Motor neuron (in vitro differentiated cells): ENCODE data around the gene CFAP251. TPM values are rescaled to one million over a fixed set of nuclear protein-coding genes. Genes with fewer than 3 reads are reported as not detected.
A peak's percentile ranks its signal among the peaks of the same experiment; 100 is the strongest.

Experiments
- ATAC-seq, 8 experiments: fragments of 200-7000 bp; cut with Tn5 transposase; replicated peaks in 6 of 8; 2 replicates each; pipeline ENCODE4 v1.8.0; 2021; ENCODE audit warnings: mild to moderate bottlenecking in 8 of 8, moderate library complexity in 8 of 8
- H3K27ac ChIP-seq, 2 donors: fragments of 250-450 bp; sonication (Bioruptor Pico); 2 replicates each; pipeline ENCODE4 v1.9.0; 2021; ENCODE audit warnings: antibody characterized with exemption in 2 of 2, mild to moderate bottlenecking in 2 of 2, moderate library complexity in 1 of 2
- H3K4me1 ChIP-seq, 2 donors: fragments of 250-450 bp; sonication (Bioruptor Pico); replicated peaks in 1 of 2; 2 replicates each; pipeline ENCODE4 v1.6.1; 2021; ENCODE audit warnings: antibody characterized with exemption in 2 of 2, mild to moderate bottlenecking in 2 of 2, moderate library complexity in 1 of 2
- H3K4me3 ChIP-seq, 5 donors: fragments of 250-450 bp; sonication (Bioruptor Pico); 2 replicates each; pipeline ENCODE4 v1.9.0; 2021; ENCODE audit warnings: antibody characterized with exemption in 5 of 5, mild to moderate bottlenecking in 5 of 5, moderate library complexity in 4 of 5
- WGBS, 10 experiments: fragments of 450-650 bp; shearing (Covaris generic); methylation state at CpG; one replicate each; pipeline ENCODE4 v1.0.0; 2022; 5-methylcytosine and 5-hydroxymethylcytosine counted together
- in situ Hi-C, 9 experiments: fragments of 400-800 bp; cut with MboI; loops; one replicate each; pipeline ENCODE4 v1.15.0; 2021; ENCODE audit warnings: low sequenced_read_pairs in 9 of 9, low pct_unique_long_range_greater_than_20kb in 2 of 9; ENCODE audit not compliant: unreplicated experiment in 9 of 9
- total RNA-seq, 8 experiments: library from RNA; unstranded; fragments of 300-600 nt; gene quantifications; 2 replicates each; pipeline versions ENCODE4 v1.2.3 to v1.2.4, GENCODE V29; 2022

The CFAP251 gene
- total RNA-seq, 8 experiments from 2014 or later = 1.7 to 5.3 (median 2.7) TPM

GRCh38 chr12:121937654-121938053, 19.3 kb downstream of the CFAP251 start:
- Histone ChIP-seq H3K4me3 (no peak overlapping the region), H3K27ac (no peak overlapping the region), H3K4me1 (peaks cover 0 to 3% of the 10 kb centered on the region in 2 donors)
- 71 to 100% (median 94%) methylated on average over 1 to 7 of the region's 7 CpGs for WGBS, 10 experiments
- in situ Hi-C loops = no loop called here
- ATAC-seq = no peak

- in situ Hi-C loops = no loop called here
- no peaks in the 10 kb centered on the region for H3K4me1 ChIP-seq
- WGBS, 10 experiments = 45 to 100% (median 75%) methylated on average over 1 to 7 of the region's 7 CpGs; no CpG with 5 or more reads in 3 of the 10 experiments
- ATAC-seq = no peak
- H3K27ac ChIP-seq = no peak overlapping the region
- H3K4me3 ChIP-seq = no peak overlapping the region
Observed at GRCh38 chr12:121939186-121939585, 20.8 kb downstream of the CFAP251 start.

- WGBS, 10 experiments = 44 to 100% (median 79%) methylated on average over 1 to 4 of the region's 4 CpGs
- Histone ChIP-seq H3K27ac (no peak overlapping the region), H3K4me3 (no peak overlapping the region), H3K4me1 (no peaks in the 10 kb centered on the region)
- no peak for ATAC-seq
- in situ Hi-C loops = no loop called here
Observed at GRCh38 chr12:121939992-121940766, 21.8 kb downstream of the CFAP251 start.

GRCh38 chr12:121942145-121942718, 23.8 kb downstream of the CFAP251 start:
- in situ Hi-C loops = no loop called here
- H3K4me3 ChIP-seq = no peak overlapping the region
- peak in 1 of 8 experiments; percentile 42 for ATAC-seq
- no peaks in the 10 kb centered on the region for H3K4me1 ChIP-seq
- 59 to 100% (median 87%) methylated on average over 1 to 9 of the region's 15 CpGs; no CpG with 5 or more reads in 1 of the 10 experiments for WGBS, 10 experiments
- H3K27ac ChIP-seq = no peak overlapping the region

GRCh38 chr12:121943926-121944325, 25.5 kb downstream of the CFAP251 start:
- in situ Hi-C loops = no loop called here
- no peak for ATAC-seq
- Histone ChIP-seq H3K4me1 (no peaks in the 10 kb centered on the region), H3K27ac (no peak overlapping the region), H3K4me3 (no peak overlapping the region)

- Histone ChIP-seq H3K4me3 (no peak overlapping the region), H3K27ac (no peak overlapping the region), H3K4me1 (no peaks in the 10 kb centered on the region)
- in situ Hi-C loops = no loop called here
- ATAC-seq = no peak
- WGBS, 10 experiments = 87 to 100% (median 100%) methylated on average over 1 to 2 of the region's 2 CpGs; no CpG with 5 or more reads in 5 of the 10 experiments
Observed at GRCh38 chr12:121946313-121947025, 28.1 kb downstream of the CFAP251 start.

GRCh38 chr12:121947981-121948380, 29.6 kb downstream of the CFAP251 start:
- Histone ChIP-seq H3K4me1 (no peaks in the 10 kb centered on the region), H3K27ac (no peak overlapping the region), H3K4me3 (no peak overlapping the region)
- in situ Hi-C loops = no loop called here
- no peak for ATAC-seq
- 80 to 100% (median 100%) methylated on average over 1 to 2 of the region's 2 CpGs; no CpG with 5 or more reads in 1 of the 10 experiments for WGBS, 10 experiments

- 38 to 100% (median 76%) methylated on average over 1 to 4 of the region's 4 CpGs for WGBS, 10 experiments
- Histone ChIP-seq H3K4me3 (no peak overlapping the region), H3K4me1 (no peaks in the 10 kb centered on the region), H3K27ac (no peak overlapping the region)
- in situ Hi-C loops = no loop called here
- peak in 2 of 8 experiments; percentile 62 to 93 for ATAC-seq
Observed at GRCh38 chr12:121949648-121950397, 31.4 kb downstream of the CFAP251 start.

- WGBS, 10 experiments = 79 to 100% (median 95%) methylated on average over 1 to 4 of the region's 4 CpGs; no CpG with 5 or more reads in 1 of the 10 experiments
- no peaks in the 10 kb centered on the region for H3K4me1 ChIP-seq
- ATAC-seq = peak in 2 of 8 experiments; percentile 43 to 83
- no peak overlapping the region for H3K27ac ChIP-seq
- in situ Hi-C loops = no loop called here
- H3K4me3 ChIP-seq = no peak overlapping the region
Observed at GRCh38 chr12:121953117-121953692, 34.8 kb downstream of the CFAP251 start.

- in situ Hi-C loops = no loop called here
Observed at GRCh38 chr12:121953695-121954094, 35.3 kb downstream of the CFAP251 start.

GRCh38 chr12:121955258-121956237, 37.2 kb downstream of the CFAP251 start:
- H3K27ac ChIP-seq = no peak overlapping the region
- in situ Hi-C loops = no loop called here
- 67 to 86% (median 83%) methylated on average over 3 to 10 of the region's 13 CpGs; no CpG with 5 or more reads in 1 of the 10 experiments for WGBS, 10 experiments
- H3K4me1 ChIP-seq = no peaks in the 10 kb centered on the region
- no peak for ATAC-seq
- H3K4me3 ChIP-seq = no peak overlapping the region

More at GRCh38 chr12:121953695-121954094, 35.3 kb downstream of the CFAP251 start:
- no peak for ATAC-seq
- Histone ChIP-seq H3K4me1 (no peaks in the 10 kb centered on the region), H3K4me3 (no peak overlapping the region), H3K27ac (no peak overlapping the region)
- 65 to 100% (median 81%) methylated on average over 1 to 3 of the region's 3 CpGs; no CpG with 5 or more reads in 1 of the 10 experiments for WGBS, 10 experiments
